Measurements from ENCODE around the gene WDR5.
"Not testable (repeated sequence)": the region's sequence is repeated elsewhere in the genome, so short reads cannot be mapped to it uniquely, and the experiment has no call there.

WDR5 gene

GRCh38 chr9:134135343-134136117 is at the start of gene WDR5:
TSS of gene WDR5 (plus strand) at chr9:134136082. CDS start at chr9:134139878, 3,796 bp downstream.
- no peak for TF ChIP-seq CTCF (IDR thresholded peaks at IDR 0.05; ENCODE audit: insufficient read depth, low read depth, low read length, missing control alignments)
- DNase-seq (ENCODE audit: low read depth): peak; percentile 95
- peak within 1 kb of the TSS; percentile 85 for H3K4me3 ChIP-seq (ENCODE audit: low read depth, low read length)

GRCh38 chr9:134088063-134088725 is 47.7 kb upstream of the WDR5 start:
- H3K4me3 ChIP-seq (ENCODE audit: low read depth, low read length): no peak overlapping the region
- TF ChIP-seq CTCF (IDR thresholded peaks at IDR 0.05; ENCODE audit: insufficient read depth, low read depth, low read length, missing control alignments): no peak
- no peak for DNase-seq (ENCODE audit: low read depth)

- H3K4me3 ChIP-seq (ENCODE audit: low read depth, low read length): no peak overlapping the region
- no peak for TF ChIP-seq CTCF (IDR thresholded peaks at IDR 0.05; ENCODE audit: insufficient read depth, low read depth, low read length, missing control alignments)
- no peak for DNase-seq (ENCODE audit: low read depth)
Measured at GRCh38 chr9:134089972-134090371, 45.9 kb upstream of the WDR5 start.

GRCh38 chr9:134099123-134099761 is 36.6 kb upstream of the WDR5 start:
- DNase-seq (ENCODE audit: low read depth): peak; percentile 67
- TF ChIP-seq CTCF (IDR thresholded peaks at IDR 0.05; ENCODE audit: insufficient read depth, low read depth, low read length, missing control alignments): peak; percentile 86
- H3K4me3 ChIP-seq (ENCODE audit: low read depth, low read length): no peak overlapping the region

- no peak for TF ChIP-seq CTCF (IDR thresholded peaks at IDR 0.05; ENCODE audit: insufficient read depth, low read depth, low read length, missing control alignments)
- DNase-seq (ENCODE audit: low read depth): no peak
Measured at GRCh38 chr9:134100040-134100439, 35.8 kb upstream of the WDR5 start.

GRCh38 chr9:134101133-134101532 is 34.7 kb upstream of the WDR5 start:
- not testable (repeated sequence) for DNase-seq (ENCODE audit: low read depth); H3K4me3 ChIP-seq (ENCODE audit: low read depth, low read length)

More at GRCh38 chr9:134100040-134100439, 35.8 kb upstream of the WDR5 start:
- no peak overlapping the region for H3K4me3 ChIP-seq (ENCODE audit: low read depth, low read length)

- no peak overlapping the region for H3K4me3 ChIP-seq (ENCODE audit: low read depth, low read length)
- no peak for TF ChIP-seq CTCF (IDR thresholded peaks at IDR 0.05; ENCODE audit: insufficient read depth, low read depth, low read length, missing control alignments)
- DNase-seq (ENCODE audit: low read depth): no peak
Measured at GRCh38 chr9:134101623-134102149, 34.2 kb upstream of the WDR5 start.

Data from GM12865 (cell line).